PFSK-1 (cell line): ENCODE results near the gene ABHD17B.

Source experiments
- FOXP2 ChIP-seq: optimal IDR thresholded peaks from 2 replicates; pipeline ENCODE3; 2011; ENCODE audit warnings: borderline replicate concordance, control low read depth, inconsistent platforms; ENCODE audit not compliant: insufficient read depth; ENCODE audit errors: extremely low read length, extremely low read depth
- POLR2AphosphoS5 ChIP-seq: IDR thresholded peaks from 2 replicates; pipeline ENCODE4 v1.6.1; 2012; ENCODE audit warnings: low read depth, mild to moderate bottlenecking, control low read depth, low read length, moderate library complexity
- REST ChIP-seq, 2 experiments: IDR thresholded peaks; 2 replicates each; pipeline versions ENCODE4 v1.6.1 to v1.8.0; 2011 to 2012; ENCODE audit warnings: low read depth in 2 of 2, low read length in 2 of 2, control low read depth in 1 of 2, inconsistent platforms in 1 of 2, mild to moderate bottlenecking in 1 of 2, moderate library complexity in 1 of 2; ENCODE audit not compliant: insufficient read depth in 1 of 2
- SIN3A ChIP-seq: IDR thresholded peaks from 2 replicates; pipeline ENCODE4 v1.6.1; 2012; ENCODE audit warnings: mild to moderate bottlenecking, low read length, moderate library complexity, borderline replicate concordance; ENCODE audit not compliant: insufficient read depth
- TAF1 ChIP-seq: IDR thresholded peaks from 2 replicates; pipeline ENCODE4 v1.6.1; 2012; ENCODE audit warnings: low read length, control low read depth, borderline replicate concordance; ENCODE audit not compliant: insufficient read depth

- no peak for TF ChIP-seq POLR2AphosphoS5
- no peak for TF ChIP-seq REST (IDR thresholded peaks at IDR 0.05; ENCODE audit: insufficient read depth in 1 of 2, low read depth in 2 of 2, low read length in 2 of 2)
- TF ChIP-seq TAF1 = no peak
- no peak for TF ChIP-seq SIN3A
- no peak for TF ChIP-seq FOXP2
Observed at GRCh38 chr9:71918419-71918818, 7.4 kb upstream of the ABHD17B start.
